Esophagus squamous epithelium (tissue), 4 donors: ENCODE measurements around the gene CD99.

Experiments
- POLR2A ChIP-seq, 4 donors: fragments of 450-650 bp; IDR thresholded peaks; one replicate each; pipeline ENCODE4 v1.6.1; 2017; ENCODE audit warnings: antibody characterized with exemption in 4 of 4, mild to moderate bottlenecking in 4 of 4, moderate library complexity in 3 of 4
- TF ChIP-seq, protein P1 (sequence below), 6 experiments: fragments of 450-650 bp in 4 of 6; fragments of 200-600 bp in 2 of 6; sonication (generic) in 2 of 6; IDR thresholded peaks; one replicate each; pipeline ENCODE4 v1.5.1; 2016 to 2019; ENCODE audit warnings: antibody characterized with exemption in 6 of 6, mild to moderate bottlenecking in 4 of 6, moderate library complexity in 4 of 6

DNA sequence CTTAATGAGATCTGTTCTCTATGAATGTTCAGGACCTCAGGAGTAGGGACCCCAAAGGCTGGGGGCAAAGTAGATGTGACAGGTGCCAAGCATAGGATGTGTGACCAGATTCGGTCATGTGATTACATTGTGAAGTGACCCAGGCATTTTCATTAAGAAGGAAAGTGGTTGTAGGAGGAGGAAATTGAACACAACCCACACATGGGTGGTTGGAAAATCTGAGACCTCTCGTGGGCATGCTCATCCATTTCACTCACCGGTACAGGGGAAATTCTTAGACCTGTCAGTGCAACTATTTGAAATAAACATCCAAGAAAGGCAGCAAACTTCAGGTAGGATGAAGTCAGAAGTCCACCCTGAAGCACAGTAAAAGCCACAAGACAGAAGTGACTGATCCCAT is 43.5 kb upstream of the CD99 start:
- TF ChIP-seq, protein P1, sequence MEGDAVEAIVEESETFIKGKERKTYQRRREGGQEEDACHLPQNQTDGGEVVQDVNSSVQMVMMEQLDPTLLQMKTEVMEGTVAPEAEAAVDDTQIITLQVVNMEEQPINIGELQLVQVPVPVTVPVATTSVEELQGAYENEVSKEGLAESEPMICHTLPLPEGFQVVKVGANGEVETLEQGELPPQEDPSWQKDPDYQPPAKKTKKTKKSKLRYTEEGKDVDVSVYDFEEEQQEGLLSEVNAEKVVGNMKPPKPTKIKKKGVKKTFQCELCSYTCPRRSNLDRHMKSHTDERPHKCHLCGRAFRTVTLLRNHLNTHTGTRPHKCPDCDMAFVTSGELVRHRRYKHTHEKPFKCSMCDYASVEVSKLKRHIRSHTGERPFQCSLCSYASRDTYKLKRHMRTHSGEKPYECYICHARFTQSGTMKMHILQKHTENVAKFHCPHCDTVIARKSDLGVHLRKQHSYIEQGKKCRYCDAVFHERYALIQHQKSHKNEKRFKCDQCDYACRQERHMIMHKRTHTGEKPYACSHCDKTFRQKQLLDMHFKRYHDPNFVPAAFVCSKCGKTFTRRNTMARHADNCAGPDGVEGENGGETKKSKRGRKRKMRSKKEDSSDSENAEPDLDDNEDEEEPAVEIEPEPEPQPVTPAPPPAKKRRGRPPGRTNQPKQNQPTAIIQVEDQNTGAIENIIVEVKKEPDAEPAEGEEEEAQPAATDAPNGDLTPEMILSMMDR (IDR thresholded peaks at IDR 0.05): no peak
- no peak for TF ChIP-seq POLR2A (IDR thresholded peaks at IDR 0.05)
